A549 (cell line): ENCODE results near the gene SMIM36. TPM values are rescaled to one million over a fixed set of nuclear protein-coding genes. Genes with fewer than 3 reads are reported as not detected.

ENCODE experiments used
- ATAC-seq, 2 experiments: fragments of 200-7000 bp in 1 of 2; fragments of >200 bp in 1 of 2; cut with Nextera tagmentation in 1 of 2; cut with Tn5 transposase in 1 of 2; 3 replicates each; pipeline versions ENCODE4 v1.8.0 to v1.9.1; 2018 to 2020; ENCODE audit warnings: mild to moderate bottlenecking in 1 of 2, moderate library complexity in 1 of 2
- CTCF ChIA-PET: fragments of 300-600 bp; sonication (Branson Sonifier 250); formaldehyde crosslinking; extraction: SDS; loops from one replicate; lab custom pipeline; 2021; ENCODE audit warnings: antibody characterized with exemption, inconsistent platforms; lab: Yijun Ruan, JAX
- POLR2A ChIA-PET: fragments of 350-600 bp; formaldehyde crosslinking; extraction: SDS; loops from one replicate; lab custom pipeline; 2021; ENCODE audit warnings: antibody characterized with exemption, inconsistent platforms; lab: Yijun Ruan, JAX
- DNase-seq, 2 experiments: peaks; one replicate each; pipeline versions ENCODE4 v3.0.0 to v3.0.0-alpha.2; 2011 to 2016; ENCODE audit warnings: low read depth in 1 of 2, low spot score in 1 of 2
- FAIRE-seq: peaks from 2 replicates; lab custom pipeline; 2011; peaks lifted over from hg19 to GRCh38; lab: Jason Lieb, UNC
- H3K27ac ChIP-seq, 2 experiments: fragments of >200 bp; sonication (Bioruptor Twin); formaldehyde crosslinking; 3 replicates each; pipeline ENCODE4 v1.5.1; 2016 to 2017
- H3K4me1 ChIP-seq: fragments of >200 bp; sonication (Bioruptor Twin); formaldehyde crosslinking; 3 replicates; pipeline ENCODE4 v1.6.1; 2016
- H3K4me2 ChIP-seq: fragments of >200 bp; sonication (Bioruptor Twin); formaldehyde crosslinking; 3 replicates; pipeline ENCODE4 v1.6.1; 2016
- H3K4me3 ChIP-seq: fragments of >200 bp; sonication (Bioruptor Twin); formaldehyde crosslinking; 3 replicates; pipeline ENCODE4 v1.5.1; 2016
- H3K9me3 ChIP-seq: fragments of >200 bp; sonication (Bioruptor Twin); formaldehyde crosslinking; 3 replicates; pipeline ENCODE4 v1.6.1; 2016
- ATOH8 ChIP-seq: fragments of 250-450 bp; sonication (Bioruptor Pico); IDR thresholded peaks from 2 replicates; pipeline ENCODE4 v1.5.0; 2020; ENCODE audit warnings: low read depth, mild to moderate bottlenecking, moderate library complexity
- BCL3 ChIP-seq: fragments of >200 bp; sonication (Bioruptor Twin); formaldehyde crosslinking; IDR thresholded peaks from 3 replicates; pipeline ENCODE4 v1.6.1; 2016
- CBX8 ChIP-seq: fragments of 200-600 bp; sonication (generic); IDR thresholded peaks from 2 replicates; pipeline ENCODE4 v1.6.1; 2016
- CEBPB ChIP-seq, 2 experiments: fragments of >200 bp in 1 of 2; sonication (Bioruptor Twin) in 1 of 2; formaldehyde crosslinking in 1 of 2; IDR thresholded peaks; 2 replicates each; pipeline ENCODE4 v1.6.1; 2012 to 2016
- CHD2 ChIP-seq: fragments of 150-350 bp; IDR thresholded peaks from 2 replicates; pipeline ENCODE4 v1.6.1; 2014; ENCODE audit warnings: low read length; ENCODE audit not compliant: partially characterized antibody
- E2F6 ChIP-seq: IDR thresholded peaks from 2 replicates; pipeline ENCODE4 v1.6.1; 2012; ENCODE audit warnings: low read depth, borderline replicate concordance
- EHF ChIP-seq: fragments of 250-450 bp; sonication (Bioruptor Pico); IDR thresholded peaks from 2 replicates; pipeline ENCODE4 v1.5.0; 2020; ENCODE audit warnings: mild to moderate bottlenecking
- FOXS1 ChIP-seq: fragments of 250-450 bp; sonication (Bioruptor Pico); IDR thresholded peaks from 2 replicates; pipeline ENCODE4 v1.5.0; 2020; ENCODE audit warnings: mild to moderate bottlenecking, moderate library complexity
- GATA3 ChIP-seq: IDR thresholded peaks from 2 replicates; pipeline ENCODE4 v1.6.1; 2012; ENCODE audit warnings: borderline replicate concordance
- HES2 ChIP-seq: fragments of >200 bp; sonication (Bioruptor Twin); formaldehyde crosslinking; IDR thresholded peaks from 2 replicates; pipeline ENCODE4 v1.6.1; 2016
- HOXA7 ChIP-seq: fragments of 250-450 bp; sonication (Bioruptor Pico); IDR thresholded peaks from 2 replicates; pipeline ENCODE4 v1.5.0; 2020; ENCODE audit warnings: mild to moderate bottlenecking, moderate library complexity
- HOXB5 ChIP-seq: fragments of 250-450 bp; sonication (Bioruptor Pico); IDR thresholded peaks from 2 replicates; pipeline ENCODE4 v1.5.0; 2020; ENCODE audit warnings: mild to moderate bottlenecking, moderate library complexity
- JUN ChIP-seq, 2 experiments: fragments of >200 bp; sonication (Bioruptor Twin); formaldehyde crosslinking; IDR thresholded peaks; 2 replicates in 1 of 2; 3 replicates in 1 of 2; pipeline ENCODE4 v1.6.1; 2016 to 2017
- MAX ChIP-seq: IDR thresholded peaks from 2 replicates; pipeline ENCODE4 v1.6.1; 2012
- POLR2A ChIP-seq: IDR thresholded peaks from 2 replicates; pipeline ENCODE4 v1.6.1; 2012; ENCODE audit warnings: mild to moderate bottlenecking, low read length
- POLR2AphosphoS2 ChIP-seq: conservative IDR thresholded peaks from 2 replicates; pipeline ENCODE4 v1.6.1; 2012; ENCODE audit warnings: low read length, improper control_type of control experiment, inconsistent platforms
- RAD21 ChIP-seq, 2 experiments: fragments of >200 bp in 1 of 2; sonication (Bioruptor Twin) in 1 of 2; formaldehyde crosslinking in 1 of 2; IDR thresholded peaks in 1 of 2; conservative IDR thresholded peaks in 1 of 2; 2 replicates in 1 of 2; 3 replicates in 1 of 2; pipeline ENCODE4 v1.6.1; 2012 to 2018; ENCODE audit warnings: inconsistent platforms in 1 of 2
- REST ChIP-seq: fragments of 200-600 bp; sonication (generic); IDR thresholded peaks from 2 replicates; pipeline ENCODE4 v1.6.1; 2016; ENCODE audit warnings: antibody characterized with exemption, mild to moderate bottlenecking, moderate library complexity
- RFX5 ChIP-seq: fragments of 450-650 bp; IDR thresholded peaks from 2 replicates; pipeline ENCODE4 v1.7.1; 2014; ENCODE audit warnings: antibody characterized with exemption, mild to moderate bottlenecking, moderate library complexity
- SMC3 ChIP-seq: fragments of >200 bp; sonication (Bioruptor Twin); formaldehyde crosslinking; IDR thresholded peaks from 3 replicates; pipeline ENCODE4 v1.6.1; 2018; ENCODE audit warnings: inconsistent platforms
- SREBF2 ChIP-seq: fragments of 450-650 bp; IDR thresholded peaks from 2 replicates; pipeline ENCODE4 v1.6.1; 2014; ENCODE audit warnings: mild to moderate bottlenecking, moderate library complexity
- ZNF302 ChIP-seq: fragments of 250-450 bp; sonication (Bioruptor Pico); IDR thresholded peaks from 2 replicates; pipeline ENCODE4 v1.9.0; 2021; ENCODE audit warnings: inconsistent platforms, mild to moderate bottlenecking, moderate library complexity
- WGBS: methylation state at CpG from one replicate; pipeline ENCODE4 v1.1.6; 2017; ENCODE audit errors: missing lambda C conversion rate; 5-methylcytosine and 5-hydroxymethylcytosine counted together
- polyA plus RNA-seq, 4 experiments: library from polyadenylated mRNA; depleted of rRNA in 3 of 4; stranded (reverse); fragments of >200 nt; fragmentation: RNase III in 1 of 4; extraction: RNeasy Plus Mini Kit Qiagen cat#74134 plus additional on column Dnase treatment in 1 of 4; gene quantifications; 2 replicates in 3 of 4; 3 replicates in 1 of 4; pipeline ENCODE4 v1.2.3, GENCODE V29; 2011 to 2017

Gene SMIM36
- polyA plus RNA-seq, 2 of the 4 experiments (the other 2 are of a cell fraction), result not detected

GRCh38 chr17:55421179-55421934, 89.9 kb downstream of the SMIM36 start, which contains the start of gene MMD (continued):
- TF ChIP-seq GATA3, result no peak
- TF ChIP-seq BCL3, result peak; percentile 51; the same call in 1 of the 3 replicates
- 0 out of 2 replicates have a peak, but pooled peaks have one; percentile 9 for TF ChIP-seq E2F6
- TF ChIP-seq CHD2, result no peak
- TF ChIP-seq RAD21 (conservative IDR thresholded peaks at IDR 0.05 in 1 of 2, IDR thresholded peaks at IDR 0.05 in 1 of 2), result no peak; a peak in 2 of 5 replicates
- TF ChIP-seq POLR2AphosphoS2, result no peak
- TF ChIP-seq SREBF2, result no peak
- peak in 1 of 2 experiments; percentile 35; a peak in 3 of 5 replicates for TF ChIP-seq JUN (IDR thresholded peaks at IDR 0.05)
- TF ChIP-seq ZNF302 (CRISPR knock-in tag), result no peak

- CTCF ChIA-PET, result interaction anchor here (0.7 to 1.6 kb wide), 11 partner anchors 10 to 94 kb away, joined by 3 to 7 read pairs (median 3); no protein-coding TSS in a partner anchor
- TF ChIP-seq CBX8 (no peak), SMC3 (0 out of 3 replicates have a peak, but pooled peaks have one; percentile 9), E2F6 (0 out of 2 replicates have a peak, but pooled peaks have one; percentile 5)
- TF ChIP-seq, all 56 proteins: peak for 2
- FAIRE-seq, result no peak
Measured at GRCh38 chr17:55420776-55421178, 90.5 kb downstream of the SMIM36 start.

GRCh38 chr17:55420067-55420775, 91.0 kb downstream of the SMIM36 start:
- Histone ChIP-seq H3K4me2 (peak overlapping the region; percentile 88), H3K27ac (peak overlapping the region; percentile 86 to 92), H3K9me3 (peaks cover 10% of the 10 kb centered on the region), H3K4me3 (peak overlapping the region; percentile 73), H3K4me1 (peaks cover 23% of the 10 kb centered on the region)
- no peak for FAIRE-seq
- WGBS, result 57% methylated on average over 6 of the region's 6 CpGs
- no peak for DNase-seq
- ChIA-PET CTCF (interaction anchor here (0.9 to 1.7 kb wide), 6 partner anchors 13 to 92 kb away, joined by 3 to 7 read pairs (median 4); no protein-coding TSS in a partner anchor), POLR2A (interaction anchor here (1.3 to 2.4 kb wide), 4 partner anchors 13 to 182 kb away, joined by 4 to 23 read pairs (median 6); no protein-coding TSS in a partner anchor)
- TF ChIP-seq ATOH8 (CRISPR knock-in tag) (no peak), FOXS1 (CRISPR knock-in tag) (no peak), RFX5 (no peak), REST (no peak), CEBPB (IDR thresholded peaks at IDR 0.05) (no peak), POLR2AphosphoS2 (no peak), HOXA7 (no peak), HES2 (no peak), MAX (no peak), EHF (no peak), POLR2A (no peak), HOXB5 (CRISPR knock-in tag) (no peak), JUN (IDR thresholded peaks at IDR 0.05) (no peak)
- no peak for ATAC-seq

More at GRCh38 chr17:55420776-55421178, 90.5 kb downstream of the SMIM36 start:
- peaks cover 10% of the 10 kb centered on the region for H3K9me3 ChIP-seq
- peaks cover 23% of the 10 kb centered on the region for H3K4me1 ChIP-seq
- peak; percentile 45 to 55; a peak in 5 of 6 replicates for ATAC-seq
- peak in 1 of 2 experiments; percentile 41 for DNase-seq
- 2% methylated on average over 20 of the region's 21 CpGs for whole genome bisulfite sequencing
- peak overlapping the region; percentile 73 for H3K4me3 ChIP-seq
- H3K4me2 ChIP-seq, result peak overlapping the region; percentile 88
- POLR2A ChIA-PET, result interaction anchor here (1.3 to 2.4 kb wide), 4 partner anchors 12 to 182 kb away, joined by 4 to 23 read pairs (median 6); no protein-coding TSS in a partner anchor
- H3K27ac ChIP-seq, result peak overlapping the region; percentile 86 to 92
